ENCODE data around the gene TNNT1.

The TNNT1 gene

GRCh38 chr19:55087542-55087901 is 61.5 kb downstream of the TNNT1 start:
- DNase-seq: no peak

DNA sequence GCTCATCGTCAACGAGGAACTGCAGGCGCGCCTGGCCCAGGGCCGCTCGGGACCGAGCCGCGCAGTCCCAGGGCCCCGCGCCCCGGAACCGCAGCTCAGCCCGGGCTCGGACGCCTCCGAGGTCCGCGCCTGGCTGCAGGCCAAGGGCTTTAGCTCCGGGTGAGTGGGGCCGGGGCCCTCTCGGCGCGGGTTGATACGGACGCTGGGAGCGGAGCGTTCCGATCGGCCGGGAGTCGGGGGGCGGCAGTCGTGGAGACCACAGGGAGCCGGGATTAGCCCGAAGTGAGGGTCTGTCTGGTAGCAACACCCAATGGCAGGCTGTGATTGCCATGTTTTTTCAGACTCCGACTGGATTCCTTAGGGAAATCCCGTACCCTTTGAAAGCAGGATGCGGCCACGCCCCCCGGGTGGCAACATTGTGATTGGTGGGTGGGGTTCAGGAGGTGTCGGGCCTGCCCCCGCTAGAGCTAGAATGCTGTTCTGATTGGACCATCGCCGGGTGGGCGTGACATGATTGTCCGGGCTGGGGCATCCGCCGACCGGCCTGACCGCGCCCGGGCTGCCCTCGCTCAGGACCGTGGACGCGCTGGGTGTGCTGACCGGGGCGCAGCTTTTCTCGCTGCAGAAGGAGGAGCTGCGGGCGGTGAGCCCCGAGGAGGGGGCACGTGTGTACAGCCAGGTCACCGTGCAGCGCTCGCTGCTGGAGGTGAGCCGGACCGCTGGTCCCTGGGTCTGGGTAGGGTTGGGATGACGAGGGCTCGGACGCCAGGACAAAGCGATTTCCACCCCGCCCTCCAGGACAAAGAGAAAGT is 62.1 kb downstream of the TNNT1 start:
- DNase-seq: peak; percentile 97

- peak; percentile 45 for DNase-seq
These were observed 62.9 kb downstream of the TNNT1 start for GRCh38 chr19:55085923-55086715.

DNA sequence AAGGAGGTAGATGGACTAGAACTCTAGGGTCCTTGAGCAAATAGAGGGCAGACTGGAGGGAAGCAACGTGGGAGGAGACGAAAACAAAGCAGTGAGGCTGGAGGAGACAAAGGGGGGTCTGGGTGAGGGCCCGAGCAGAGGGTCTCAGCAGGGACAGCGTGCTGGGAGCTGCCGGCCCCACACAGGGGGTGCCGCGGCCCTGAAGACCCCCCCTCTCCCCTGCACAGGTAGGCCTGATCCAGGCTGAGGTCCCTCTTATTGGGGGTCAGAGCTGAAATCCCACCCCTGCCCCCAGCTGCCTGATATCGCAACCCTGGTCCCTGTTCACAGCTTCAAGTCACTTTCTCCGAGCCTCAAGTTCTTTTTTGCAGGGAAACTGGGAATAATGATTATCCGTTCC is 64.6 kb downstream of the TNNT1 start:
- no peak for DNase-seq

DNA sequence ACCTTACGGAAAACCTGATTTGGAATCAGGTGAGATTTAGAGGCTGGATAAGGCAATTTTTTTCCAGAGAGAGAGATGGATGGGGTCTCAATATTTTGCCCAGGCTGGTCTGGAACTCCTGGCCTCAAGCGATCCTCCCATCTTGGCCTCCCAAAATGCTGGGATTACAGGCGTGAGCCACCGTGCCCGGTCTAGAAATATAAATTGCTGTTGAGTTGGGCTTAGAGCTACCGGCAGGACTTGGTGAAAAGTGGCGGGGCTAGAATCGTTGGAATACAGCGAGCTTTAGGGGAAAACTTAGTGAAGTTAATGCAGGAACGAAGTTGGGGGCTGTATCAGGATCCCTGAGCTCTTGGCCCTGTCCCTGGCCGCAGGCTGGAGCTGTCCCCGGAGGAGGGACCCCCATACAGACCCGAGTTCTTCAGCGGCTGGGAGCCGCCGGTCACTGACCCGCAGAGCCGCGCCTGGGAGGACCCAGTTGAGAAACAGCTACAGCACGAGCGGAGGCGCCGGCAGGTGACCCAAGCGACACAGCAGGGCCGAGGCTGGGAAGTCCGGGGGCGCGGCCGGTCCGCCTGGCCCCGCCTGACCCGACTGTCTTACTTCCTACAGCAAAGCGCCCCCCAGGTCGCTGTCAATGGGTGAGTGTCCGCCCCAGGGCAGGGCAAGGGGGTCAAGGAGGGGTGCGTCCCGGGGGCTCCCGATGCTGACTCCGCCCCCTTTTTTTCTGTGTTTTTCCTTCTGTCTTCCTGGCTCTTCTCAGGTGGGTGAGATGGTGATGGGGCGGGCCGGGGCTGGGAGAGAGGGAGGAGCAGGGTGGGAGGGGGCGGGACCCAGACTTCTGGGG is 65.8 kb downstream of the TNNT1 start:
- no peak for DNase-seq

All from eye (tissue), 1 donor.